HEK293 (cell line): ENCODE measurements around the gene RAB10.

Experiments
- GLI2 ChIP-seq: fragments of 450-650 bp; formaldehyde crosslinking; IDR thresholded peaks from 2 replicates; pipeline ENCODE4; 2017; ENCODE audit warnings: missing biosample characterization, missing genetic modification characterization, low read depth, borderline replicate concordance
- OVOL3 ChIP-seq: fragments of 450-650 bp; formaldehyde crosslinking; IDR thresholded peaks from 2 replicates; pipeline ENCODE4 v1.5.1; 2016; ENCODE audit warnings: missing biosample characterization, missing genetic modification characterization
- SP2 ChIP-seq: fragments of 450-650 bp; formaldehyde crosslinking; IDR thresholded peaks from 2 replicates; pipeline ENCODE4 v1.5.1; 2016; ENCODE audit warnings: missing biosample characterization, missing genetic modification characterization
- ZBTB8A ChIP-seq: fragments of 450-650 bp; formaldehyde crosslinking; IDR thresholded peaks from 2 replicates; pipeline ENCODE4 v1.5.1; 2016; ENCODE audit warnings: missing biosample characterization, missing genetic modification characterization
- ZNF146 ChIP-seq: fragments of 450-650 bp; formaldehyde crosslinking; IDR thresholded peaks from 2 replicates; pipeline ENCODE4 v1.5.1; 2016; ENCODE audit warnings: missing biosample characterization, missing genetic modification characterization
- ZNF248 ChIP-seq: fragments of 450-650 bp; formaldehyde crosslinking; IDR thresholded peaks from 2 replicates; pipeline ENCODE4 v1.5.1; 2017; ENCODE audit warnings: missing biosample characterization, missing genetic modification characterization
- ZNF324 ChIP-seq: fragments of 450-650 bp; formaldehyde crosslinking; IDR thresholded peaks from 2 replicates; pipeline ENCODE4 v1.5.1; 2016; ENCODE audit warnings: missing biosample characterization, missing genetic modification characterization
- ZNF335 ChIP-seq: fragments of 450-650 bp; formaldehyde crosslinking; conservative IDR thresholded peaks from 2 replicates; pipeline ENCODE4 v1.5.1; 2016; ENCODE audit warnings: missing biosample characterization, missing genetic modification characterization
- ZNF354C ChIP-seq: fragments of 450-650 bp; formaldehyde crosslinking; IDR thresholded peaks from 2 replicates; pipeline ENCODE4 v1.5.1; 2016; ENCODE audit warnings: missing biosample characterization, missing genetic modification characterization, low read depth, borderline replicate concordance
- ZNF37A ChIP-seq: fragments of 450-650 bp; IDR thresholded peaks from 2 replicates; pipeline ENCODE4 v1.5.1; 2018; ENCODE audit warnings: missing biosample characterization, missing genetic modification characterization
- ZNF394 ChIP-seq: fragments of 450-650 bp; formaldehyde crosslinking; IDR thresholded peaks from 2 replicates; pipeline ENCODE4 v1.5.1; 2016; ENCODE audit warnings: missing biosample characterization, missing genetic modification characterization, mild to moderate bottlenecking, moderate library complexity, borderline replicate concordance
- ZNF433 ChIP-seq: fragments of 450-650 bp; formaldehyde crosslinking; IDR thresholded peaks from 2 replicates; pipeline ENCODE4 v1.5.1; 2016; ENCODE audit warnings: missing biosample characterization, missing genetic modification characterization, low read depth
- ZNF549 ChIP-seq: fragments of 450-650 bp; IDR thresholded peaks from 2 replicates; pipeline ENCODE4 v1.5.1; 2018; ENCODE audit warnings: missing biosample characterization, missing genetic modification characterization, mild to moderate bottlenecking, inconsistent platforms, moderate library complexity
- ZNF561 ChIP-seq: fragments of 450-650 bp; IDR thresholded peaks from 2 replicates; pipeline ENCODE4 v1.5.1; 2018; ENCODE audit warnings: missing biosample characterization, missing genetic modification characterization, borderline replicate concordance
- ZNF596 ChIP-seq: fragments of 450-650 bp; IDR thresholded peaks from 2 replicates; pipeline ENCODE4 v1.5.0; 2018; ENCODE audit warnings: missing biosample characterization, mild to moderate bottlenecking, missing genetic modification characterization, moderate library complexity
- ZNF629 ChIP-seq: fragments of 450-650 bp; formaldehyde crosslinking; IDR thresholded peaks from 2 replicates; pipeline ENCODE4 v1.5.1; 2017; ENCODE audit warnings: missing biosample characterization, missing genetic modification characterization
- ZNF677 ChIP-seq: fragments of 450-650 bp; IDR thresholded peaks from 2 replicates; pipeline ENCODE4 v1.5.0; 2018; ENCODE audit warnings: missing biosample characterization, mild to moderate bottlenecking, missing genetic modification characterization, moderate library complexity
- ZSCAN16 ChIP-seq: fragments of 450-650 bp; formaldehyde crosslinking; IDR thresholded peaks from 2 replicates; pipeline ENCODE4 v1.5.1; 2016; ENCODE audit warnings: missing biosample characterization, missing genetic modification characterization
- TF ChIP-seq, protein P1 (sequence below): IDR thresholded peaks from 2 replicates; pipeline ENCODE4 v1.6.1; 2011; ENCODE audit warnings: mild to moderate bottlenecking, low read depth, low read length, borderline replicate concordance
- TF ChIP-seq, protein P2 (sequence below): fragments of 450-650 bp; formaldehyde crosslinking; IDR thresholded peaks from 2 replicates; pipeline ENCODE4 v1.5.1; 2016; ENCODE audit warnings: missing biosample characterization, missing genetic modification characterization, low read depth
- TF ChIP-seq, protein P3 (sequence below): fragments of 450-650 bp; formaldehyde crosslinking; IDR thresholded peaks from 2 replicates; pipeline ENCODE4 v1.5.1; 2017; ENCODE audit warnings: missing biosample characterization, mild to moderate bottlenecking, missing genetic modification characterization, moderate library complexity
- TF ChIP-seq, protein P4 (sequence below): fragments of 450-650 bp; formaldehyde crosslinking; conservative IDR thresholded peaks from 2 replicates; pipeline ENCODE4 v1.5.1; 2016; ENCODE audit warnings: low read depth, missing biosample characterization, missing genetic modification characterization
- TF ChIP-seq, protein P5 (sequence below): fragments of 450-650 bp; formaldehyde crosslinking; IDR thresholded peaks from 2 replicates; pipeline ENCODE4 v1.5.1; 2017; ENCODE audit warnings: missing biosample characterization, missing genetic modification characterization
- TF ChIP-seq, protein P6 (sequence below): fragments of 450-650 bp; formaldehyde crosslinking; IDR thresholded peaks from 2 replicates; pipeline ENCODE4 v1.5.1; 2016; ENCODE audit warnings: missing biosample characterization, missing genetic modification characterization

The RAB10 gene

DNA sequence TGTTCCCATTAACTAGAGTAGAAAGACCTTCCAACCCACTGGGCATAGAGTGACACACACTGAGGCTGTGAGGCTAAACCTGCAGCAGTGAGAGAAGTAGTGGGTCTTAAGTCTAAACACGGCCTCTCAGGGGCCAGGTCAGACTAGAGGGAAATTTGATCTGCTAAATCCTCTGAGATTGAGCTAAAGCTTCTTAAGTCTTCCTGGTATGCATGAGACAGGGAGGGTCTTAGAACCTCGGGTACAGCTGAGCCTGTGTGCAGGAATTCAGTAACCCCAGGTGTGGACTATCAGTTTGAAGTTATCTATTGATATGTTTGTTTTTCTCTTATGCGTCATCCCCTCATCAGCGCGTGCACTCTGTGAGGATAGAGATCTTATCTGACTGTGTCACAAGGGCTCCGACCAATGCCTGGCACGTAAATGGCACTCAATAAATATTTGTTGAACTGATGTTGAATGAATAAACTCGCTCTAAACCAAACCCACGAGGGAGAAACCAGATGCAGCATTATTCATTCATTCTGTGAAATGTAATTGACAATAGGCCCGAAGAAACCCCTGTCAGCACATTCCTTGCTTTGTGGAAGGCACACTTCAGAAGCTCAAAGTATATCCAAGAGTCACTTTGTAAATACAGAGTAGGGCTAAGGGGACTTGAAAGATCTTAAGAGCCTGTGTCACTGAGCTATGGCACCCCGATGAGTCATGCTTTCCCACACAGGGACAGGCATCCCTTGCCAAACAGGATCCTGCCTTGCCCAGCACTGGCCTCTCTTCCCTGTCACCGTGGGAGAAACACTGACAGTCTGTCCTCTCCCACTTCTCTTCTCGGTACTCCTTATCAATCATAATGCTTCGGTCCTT, 21.7 kb upstream of the RAB10 start (continued):
- TF ChIP-seq ZNF394 (tag by site-specific recombination) = no peak
- TF ChIP-seq ZNF596 (tag by site-specific recombination) = peak; percentile 39; the same call in 1 of the 2 replicates
- no peak for TF ChIP-seq ZNF354C
- TF ChIP-seq ZNF335 = peak; percentile 61
- no peak for TF ChIP-seq GLI2 (tag by site-specific recombination)
- TF ChIP-seq ZBTB8A (tag by site-specific recombination) = no peak
- peak; percentile 88 for TF ChIP-seq ZNF629 (tag by site-specific recombination)
- TF ChIP-seq OVOL3 (tag by site-specific recombination) = no peak
- TF ChIP-seq SP2 (tag by site-specific recombination) = no peak; the same call in 1 of the 2 replicates
- no peak for TF ChIP-seq ZNF677
- no peak for TF ChIP-seq ZNF37A
- TF ChIP-seq, protein P1, sequence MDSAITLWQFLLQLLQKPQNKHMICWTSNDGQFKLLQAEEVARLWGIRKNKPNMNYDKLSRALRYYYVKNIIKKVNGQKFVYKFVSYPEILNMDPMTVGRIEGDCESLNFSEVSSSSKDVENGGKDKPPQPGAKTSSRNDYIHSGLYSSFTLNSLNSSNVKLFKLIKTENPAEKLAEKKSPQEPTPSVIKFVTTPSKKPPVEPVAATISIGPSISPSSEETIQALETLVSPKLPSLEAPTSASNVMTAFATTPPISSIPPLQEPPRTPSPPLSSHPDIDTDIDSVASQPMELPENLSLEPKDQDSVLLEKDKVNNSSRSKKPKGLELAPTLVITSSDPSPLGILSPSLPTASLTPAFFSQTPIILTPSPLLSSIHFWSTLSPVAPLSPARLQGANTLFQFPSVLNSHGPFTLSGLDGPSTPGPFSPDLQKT = no peak
- TF ChIP-seq, protein P2, sequence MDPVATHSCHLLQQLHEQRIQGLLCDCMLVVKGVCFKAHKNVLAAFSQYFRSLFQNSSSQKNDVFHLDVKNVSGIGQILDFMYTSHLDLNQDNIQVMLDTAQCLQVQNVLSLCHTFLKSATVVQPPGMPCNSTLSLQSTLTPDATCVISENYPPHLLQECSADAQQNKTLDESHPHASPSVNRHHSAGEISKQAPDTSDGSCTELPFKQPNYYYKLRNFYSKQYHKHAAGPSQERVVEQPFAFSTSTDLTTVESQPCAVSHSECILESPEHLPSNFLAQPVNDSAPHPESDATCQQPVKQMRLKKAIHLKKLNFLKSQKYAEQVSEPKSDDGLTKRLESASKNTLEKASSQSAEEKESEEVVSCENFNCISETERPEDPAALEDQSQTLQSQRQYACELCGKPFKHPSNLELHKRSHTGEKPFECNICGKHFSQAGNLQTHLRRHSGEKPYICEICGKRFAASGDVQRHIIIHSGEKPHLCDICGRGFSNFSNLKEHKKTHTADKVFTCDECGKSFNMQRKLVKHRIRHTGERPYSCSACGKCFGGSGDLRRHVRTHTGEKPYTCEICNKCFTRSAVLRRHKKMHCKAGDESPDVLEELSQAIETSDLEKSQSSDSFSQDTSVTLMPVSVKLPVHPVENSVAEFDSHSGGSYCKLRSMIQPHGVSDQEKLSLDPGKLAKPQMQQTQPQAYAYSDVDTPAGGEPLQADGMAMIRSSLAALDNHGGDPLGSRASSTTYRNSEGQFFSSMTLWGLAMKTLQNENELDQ (tag by site-specific recombination) = no peak
- TF ChIP-seq ZNF549 (tag by site-specific recombination) = no peak
- TF ChIP-seq, protein P3, sequence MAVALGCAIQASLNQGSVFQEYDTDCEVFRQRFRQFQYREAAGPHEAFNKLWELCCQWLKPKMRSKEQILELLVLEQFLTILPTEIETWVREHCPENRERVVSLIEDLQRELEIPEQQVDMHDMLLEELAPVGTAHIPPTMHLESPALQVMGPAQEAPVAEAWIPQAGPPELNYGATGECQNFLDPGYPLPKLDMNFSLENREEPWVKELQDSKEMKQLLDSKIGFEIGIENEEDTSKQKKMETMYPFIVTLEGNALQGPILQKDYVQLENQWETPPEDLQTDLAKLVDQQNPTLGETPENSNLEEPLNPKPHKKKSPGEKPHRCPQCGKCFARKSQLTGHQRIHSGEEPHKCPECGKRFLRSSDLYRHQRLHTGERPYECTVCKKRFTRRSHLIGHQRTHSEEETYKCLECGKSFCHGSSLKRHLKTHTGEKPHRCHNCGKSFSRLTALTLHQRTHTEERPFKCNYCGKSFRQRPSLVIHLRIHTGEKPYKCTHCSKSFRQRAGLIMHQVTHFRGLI = no peak
- no peak; the same call in 1 of the 2 replicates for TF ChIP-seq ZNF324
- TF ChIP-seq, protein P4, sequence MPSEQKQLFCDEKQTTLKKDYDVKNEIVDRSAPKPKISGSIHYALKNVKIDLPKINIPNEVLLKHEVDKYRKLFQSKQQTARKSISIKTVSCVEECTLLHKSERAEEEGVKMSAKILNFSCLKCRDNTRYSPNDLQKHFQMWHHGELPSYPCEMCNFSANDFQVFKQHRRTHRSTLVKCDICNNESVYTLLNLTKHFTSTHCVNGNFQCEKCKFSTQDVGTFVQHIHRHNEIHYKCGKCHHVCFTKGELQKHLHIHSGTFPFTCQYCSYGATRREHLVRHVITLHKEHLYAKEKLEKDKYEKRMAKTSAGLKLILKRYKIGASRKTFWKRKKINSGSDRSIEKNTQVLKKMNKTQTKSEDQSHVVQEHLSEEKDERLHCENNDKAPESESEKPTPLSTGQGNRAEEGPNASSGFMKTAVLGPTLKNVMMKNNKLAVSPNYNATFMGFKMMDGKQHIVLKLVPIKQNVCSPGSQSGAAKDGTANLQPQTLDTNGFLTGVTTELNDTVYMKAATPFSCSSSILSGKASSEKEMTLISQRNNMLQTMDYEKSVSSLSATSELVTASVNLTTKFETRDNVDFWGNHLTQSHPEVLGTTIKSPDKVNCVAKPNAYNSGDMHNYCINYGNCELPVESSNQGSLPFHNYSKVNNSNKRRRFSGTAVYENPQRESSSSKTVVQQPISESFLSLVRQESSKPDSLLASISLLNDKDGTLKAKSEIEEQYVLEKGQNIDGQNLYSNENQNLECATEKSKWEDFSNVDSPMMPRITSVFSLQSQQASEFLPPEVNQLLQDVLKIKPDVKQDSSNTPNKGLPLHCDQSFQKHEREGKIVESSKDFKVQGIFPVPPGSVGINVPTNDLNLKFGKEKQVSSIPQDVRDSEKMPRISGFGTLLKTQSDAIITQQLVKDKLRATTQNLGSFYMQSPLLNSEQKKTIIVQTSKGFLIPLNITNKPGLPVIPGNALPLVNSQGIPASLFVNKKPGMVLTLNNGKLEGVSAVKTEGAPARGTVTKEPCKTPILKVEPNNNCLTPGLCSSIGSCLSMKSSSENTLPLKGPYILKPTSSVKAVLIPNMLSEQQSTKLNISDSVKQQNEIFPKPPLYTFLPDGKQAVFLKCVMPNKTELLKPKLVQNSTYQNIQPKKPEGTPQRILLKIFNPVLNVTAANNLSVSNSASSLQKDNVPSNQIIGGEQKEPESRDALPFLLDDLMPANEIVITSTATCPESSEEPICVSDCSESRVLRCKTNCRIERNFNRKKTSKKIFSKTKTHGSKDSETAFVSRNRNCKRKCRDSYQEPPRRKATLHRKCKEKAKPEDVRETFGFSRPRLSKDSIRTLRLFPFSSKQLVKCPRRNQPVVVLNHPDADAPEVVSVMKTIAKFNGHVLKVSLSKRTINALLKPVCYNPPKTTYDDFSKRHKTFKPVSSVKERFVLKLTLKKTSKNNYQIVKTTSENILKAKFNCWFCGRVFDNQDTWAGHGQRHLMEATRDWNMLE (tag by site-specific recombination) = no peak
- TF ChIP-seq, protein P5, sequence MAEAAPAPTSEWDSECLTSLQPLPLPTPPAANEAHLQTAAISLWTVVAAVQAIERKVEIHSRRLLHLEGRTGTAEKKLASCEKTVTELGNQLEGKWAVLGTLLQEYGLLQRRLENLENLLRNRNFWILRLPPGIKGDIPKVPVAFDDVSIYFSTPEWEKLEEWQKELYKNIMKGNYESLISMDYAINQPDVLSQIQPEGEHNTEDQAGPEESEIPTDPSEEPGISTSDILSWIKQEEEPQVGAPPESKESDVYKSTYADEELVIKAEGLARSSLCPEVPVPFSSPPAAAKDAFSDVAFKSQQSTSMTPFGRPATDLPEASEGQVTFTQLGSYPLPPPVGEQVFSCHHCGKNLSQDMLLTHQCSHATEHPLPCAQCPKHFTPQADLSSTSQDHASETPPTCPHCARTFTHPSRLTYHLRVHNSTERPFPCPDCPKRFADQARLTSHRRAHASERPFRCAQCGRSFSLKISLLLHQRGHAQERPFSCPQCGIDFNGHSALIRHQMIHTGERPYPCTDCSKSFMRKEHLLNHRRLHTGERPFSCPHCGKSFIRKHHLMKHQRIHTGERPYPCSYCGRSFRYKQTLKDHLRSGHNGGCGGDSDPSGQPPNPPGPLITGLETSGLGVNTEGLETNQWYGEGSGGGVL = no peak
- TF ChIP-seq ZNF146 (tag by site-specific recombination) = no peak
- TF ChIP-seq ZSCAN16 = no peak
- no peak for TF ChIP-seq ZNF561 (tag by site-specific recombination)
- TF ChIP-seq ZNF433 = no peak
- TF ChIP-seq, protein P6, sequence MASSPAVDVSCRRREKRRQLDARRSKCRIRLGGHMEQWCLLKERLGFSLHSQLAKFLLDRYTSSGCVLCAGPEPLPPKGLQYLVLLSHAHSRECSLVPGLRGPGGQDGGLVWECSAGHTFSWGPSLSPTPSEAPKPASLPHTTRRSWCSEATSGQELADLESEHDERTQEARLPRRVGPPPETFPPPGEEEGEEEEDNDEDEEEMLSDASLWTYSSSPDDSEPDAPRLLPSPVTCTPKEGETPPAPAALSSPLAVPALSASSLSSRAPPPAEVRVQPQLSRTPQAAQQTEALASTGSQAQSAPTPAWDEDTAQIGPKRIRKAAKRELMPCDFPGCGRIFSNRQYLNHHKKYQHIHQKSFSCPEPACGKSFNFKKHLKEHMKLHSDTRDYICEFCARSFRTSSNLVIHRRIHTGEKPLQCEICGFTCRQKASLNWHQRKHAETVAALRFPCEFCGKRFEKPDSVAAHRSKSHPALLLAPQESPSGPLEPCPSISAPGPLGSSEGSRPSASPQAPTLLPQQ (tag by site-specific recombination) = no peak
- TF ChIP-seq ZNF248 (tag by site-specific recombination) = no peak
